HG03139 (cell line): Measurements from ENCODE around the gene MGLL.
A peak's percentile ranks its signal among the peaks of the same experiment; 100 is the strongest.
"Not testable (repeated sequence)": the region's sequence is repeated elsewhere in the genome, so short reads cannot be mapped to it uniquely, and the experiment has no call there.

ENCODE experiments used
- ATAC-seq: cut with Tn5 transposase; IDR thresholded peaks from one replicate; pipeline ENCODE4 v1.9.1; 2021; ENCODE audit not compliant: unreplicated experiment

MGLL gene

DNA sequence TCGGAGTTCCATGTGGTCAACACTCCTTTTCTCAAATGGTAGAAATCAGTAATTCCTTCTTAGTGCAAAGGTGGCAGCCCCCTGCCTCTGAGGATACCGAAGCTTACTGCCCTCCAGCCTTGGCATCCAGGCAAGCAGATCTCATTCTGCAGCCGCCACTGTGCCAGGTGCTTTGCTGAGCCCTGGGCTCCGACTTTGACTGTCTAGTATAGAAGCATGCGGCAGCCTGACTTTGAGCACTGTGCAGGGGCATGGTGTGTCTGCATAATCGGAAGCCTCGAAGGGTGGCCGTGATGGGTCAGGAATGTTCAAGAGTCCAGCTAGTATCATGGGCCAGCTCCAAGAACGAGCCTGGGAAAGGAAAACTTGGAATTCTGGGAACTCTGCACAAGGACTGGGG is 109.9 kb downstream of the MGLL start:
- ATAC-seq: no peak

- ATAC-seq: no peak
Measured at GRCh38 chr3:127711896-127712295, 110.4 kb downstream of the MGLL start.

GRCh38 chr3:127711021-127711695 is 111.2 kb downstream of the MGLL start:
- ATAC-seq: no peak

GRCh38 chr3:127710155-127710941 is 112.0 kb downstream of the MGLL start:
- ATAC-seq: no peak

DNA sequence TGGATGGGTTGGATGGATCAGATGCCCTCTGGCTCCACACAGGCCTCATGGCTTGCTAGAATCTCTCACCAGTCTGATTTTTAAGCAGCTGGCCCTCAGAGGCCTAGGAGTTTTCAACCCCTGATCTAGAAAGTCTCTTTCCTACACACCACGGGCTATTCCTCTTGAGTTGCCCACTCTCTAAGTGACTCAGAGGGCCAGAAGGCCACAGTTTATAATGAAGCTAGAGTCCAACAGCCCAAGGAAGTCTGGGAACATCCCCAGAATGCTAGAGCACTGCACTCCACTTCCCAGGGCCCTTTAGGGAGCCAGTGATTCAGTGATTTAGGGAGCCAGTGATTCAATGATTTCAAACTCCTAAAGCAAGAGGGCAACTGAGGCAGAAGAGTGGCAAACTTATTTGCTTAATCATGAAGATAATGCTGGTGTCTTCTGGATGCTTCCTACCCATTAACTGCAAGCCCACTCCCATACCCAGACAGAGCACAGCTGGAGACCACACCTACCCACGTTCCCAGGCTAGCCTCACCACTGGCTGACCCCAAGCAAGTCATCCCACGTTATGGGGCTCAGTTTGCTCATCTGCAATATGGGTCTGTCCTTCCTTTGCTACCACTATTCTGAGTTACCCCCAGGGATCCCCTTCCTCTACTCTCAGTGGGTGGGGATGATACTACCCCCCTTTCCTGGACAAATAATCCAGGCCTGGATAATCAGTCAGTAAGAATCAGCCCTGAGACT is 112.8 kb downstream of the MGLL start:
- ATAC-seq: no peak

DNA sequence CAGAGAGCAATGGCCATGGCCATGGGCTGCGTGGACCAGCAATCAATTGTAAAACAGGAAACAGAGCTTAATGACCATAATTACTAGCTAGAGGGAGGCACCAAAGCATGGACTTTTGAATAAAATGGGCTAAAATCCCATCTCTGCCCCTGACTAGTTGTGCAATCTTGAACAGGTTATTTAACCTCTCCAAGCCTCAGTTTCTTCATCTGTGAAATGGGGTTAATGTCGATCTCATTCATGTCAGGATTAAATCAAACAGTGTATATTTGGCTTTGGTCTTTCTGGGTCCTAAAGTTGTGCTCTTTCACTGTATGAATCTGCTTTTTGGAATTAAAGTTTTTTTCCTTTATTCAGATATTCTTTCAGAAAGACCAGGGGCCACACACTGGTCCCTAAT is 113.5 kb downstream of the MGLL start:
- no peak for ATAC-seq

GRCh38 chr3:127707851-127708411 is 114.4 kb downstream of the MGLL start:
- no peak for ATAC-seq

DNA sequence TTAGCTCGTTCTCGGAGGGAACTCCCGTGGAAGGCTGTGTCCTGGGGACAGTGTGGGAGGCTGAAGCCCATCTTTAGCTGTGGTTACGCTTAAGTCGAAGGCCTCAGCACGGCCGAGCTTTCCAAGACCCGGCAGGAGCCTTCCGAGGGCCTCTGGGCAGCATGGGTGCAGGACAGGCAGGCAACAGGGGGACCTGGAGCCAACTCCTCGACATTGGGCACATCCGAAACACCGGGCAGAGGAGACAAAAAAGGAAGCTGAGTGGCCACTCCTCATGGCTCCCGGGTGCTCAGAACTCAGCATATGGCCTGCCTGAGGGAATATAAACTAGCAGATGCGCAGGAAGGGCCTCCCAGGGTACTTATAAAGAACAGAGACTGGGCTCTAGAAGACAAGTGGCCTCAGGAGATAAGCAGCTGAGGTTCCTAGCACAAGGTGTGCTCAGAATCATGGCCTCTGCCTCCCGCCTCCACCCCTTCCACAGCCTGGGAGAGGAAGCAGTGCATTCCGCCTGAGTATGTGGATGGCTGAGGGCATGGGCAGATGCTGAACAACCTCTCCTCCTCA is 115.4 kb downstream of the MGLL start:
- ATAC-seq: no peak

DNA sequence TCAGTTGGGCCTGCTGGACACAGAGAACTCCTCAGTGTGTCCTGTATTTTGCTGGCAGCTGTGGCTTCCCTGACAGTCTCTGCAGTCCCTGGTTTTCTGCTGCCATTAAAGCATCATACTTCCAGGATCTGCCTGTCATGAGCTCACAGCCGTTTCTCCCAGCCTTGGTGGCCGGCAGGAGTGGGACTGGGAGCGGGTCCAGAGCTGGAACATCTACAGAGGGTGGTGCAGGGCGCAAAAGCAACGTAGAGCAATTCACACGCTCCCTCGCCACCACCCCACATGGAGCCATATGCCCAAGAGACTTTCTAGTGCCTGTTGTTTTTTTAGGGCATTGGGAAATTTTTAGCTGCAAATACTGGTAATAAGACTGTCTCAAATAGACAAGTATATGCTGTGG is 116.0 kb downstream of the MGLL start:
- no peak for ATAC-seq

DNA sequence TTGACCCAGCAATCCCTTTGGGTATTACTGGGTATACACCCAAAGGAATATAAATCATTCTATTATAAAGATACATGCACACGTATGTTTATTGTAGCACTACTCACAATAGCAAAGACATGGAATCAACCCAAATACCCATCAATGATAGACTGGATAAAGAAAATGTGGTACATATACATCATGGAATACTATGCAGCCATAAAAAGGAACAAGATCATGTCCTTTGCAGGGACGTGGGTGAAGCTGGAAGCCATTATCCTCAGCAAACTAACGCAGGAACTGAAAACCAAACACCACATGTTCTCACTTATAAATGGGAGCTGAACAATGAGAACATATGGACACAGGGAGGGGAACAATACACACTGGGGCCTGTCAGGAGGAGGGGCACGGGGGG is 117.5 kb downstream of the MGLL start:
- ATAC-seq: not testable (repeated sequence)

- ATAC-seq: no peak
Measured at GRCh38 chr3:127702151-127702578, 120.2 kb downstream of the MGLL start.

DNA sequence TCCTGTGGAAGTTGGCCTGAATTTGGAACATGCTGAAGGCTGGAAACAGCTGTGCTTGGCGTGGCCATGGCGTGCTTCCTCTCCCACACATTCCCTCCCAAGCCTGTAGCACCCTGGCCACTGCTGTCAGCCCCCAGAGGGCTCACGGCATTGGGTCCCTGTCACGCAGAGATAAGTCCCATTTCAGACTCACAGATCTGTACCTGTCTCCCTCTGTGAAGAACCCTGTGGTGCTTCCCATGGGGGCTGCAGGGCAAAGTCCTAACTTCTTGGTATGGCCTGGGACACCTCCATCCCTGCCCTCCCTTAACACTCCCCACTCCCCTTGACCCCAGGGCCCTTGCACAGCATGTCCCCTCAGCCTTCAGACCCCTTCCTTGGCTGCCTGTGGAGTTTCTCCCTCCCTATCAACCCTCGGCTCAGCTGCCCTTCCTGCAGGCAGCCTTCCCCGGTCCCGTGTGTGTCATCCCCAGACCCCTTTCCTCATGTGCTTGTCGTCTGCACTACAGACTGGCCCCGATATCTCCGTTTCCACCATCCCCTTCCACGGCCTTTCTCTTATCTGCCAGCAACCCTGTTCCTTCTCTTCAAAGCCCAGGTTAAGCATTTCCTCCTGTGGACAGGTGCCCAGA is 120.9 kb downstream of the MGLL start:
- no peak for ATAC-seq

- ATAC-seq: no peak
Measured at GRCh38 chr3:127700406-127700805, 121.9 kb downstream of the MGLL start.

DNA sequence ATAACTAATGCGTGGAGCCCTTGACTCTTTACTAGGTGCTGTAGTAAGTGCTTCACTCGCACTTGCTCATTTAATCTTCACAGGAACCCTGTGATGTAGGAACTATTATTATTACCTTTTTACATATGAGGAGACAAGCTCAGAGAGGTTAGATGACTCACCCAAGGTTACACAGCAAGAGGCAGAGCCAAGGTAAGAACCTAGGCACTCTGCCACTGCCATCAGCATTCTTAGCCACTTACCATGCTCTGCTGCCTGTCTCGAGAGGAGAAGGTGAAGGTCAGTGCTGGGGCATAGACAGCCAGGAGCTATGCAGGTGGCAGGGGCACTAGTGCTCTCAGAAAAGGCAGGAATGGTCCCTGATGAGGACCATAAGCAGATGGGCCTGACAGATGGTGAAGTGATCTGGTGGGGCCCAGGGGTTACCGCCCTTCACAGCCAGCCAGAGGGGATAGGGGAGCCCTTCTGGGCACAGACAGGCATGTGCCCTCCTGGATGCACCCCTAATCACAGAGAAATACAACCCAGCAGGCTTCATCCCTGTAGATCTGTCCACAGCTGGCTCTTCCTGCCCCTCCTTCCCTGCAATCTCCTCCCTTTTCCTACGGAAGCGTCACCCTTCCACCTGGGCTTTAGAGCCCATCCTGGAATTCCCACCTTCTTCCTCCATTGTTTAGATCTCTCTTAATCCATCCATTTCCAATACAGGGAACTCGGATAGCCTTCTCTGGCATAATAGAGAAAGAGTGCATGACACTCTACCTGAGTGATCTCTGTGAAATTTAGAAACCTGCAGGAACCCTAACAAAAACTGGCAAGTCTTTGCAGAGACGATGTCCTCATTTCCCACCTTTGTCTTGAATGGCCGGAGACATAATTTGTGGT is 122.7 kb downstream of the MGLL start:
- no peak for ATAC-seq

- ATAC-seq: no peak
Measured at GRCh38 chr3:127698691-127699415, 123.5 kb downstream of the MGLL start.

- no peak for ATAC-seq
Measured at GRCh38 chr3:127698286-127698685, 124.0 kb downstream of the MGLL start.

DNA sequence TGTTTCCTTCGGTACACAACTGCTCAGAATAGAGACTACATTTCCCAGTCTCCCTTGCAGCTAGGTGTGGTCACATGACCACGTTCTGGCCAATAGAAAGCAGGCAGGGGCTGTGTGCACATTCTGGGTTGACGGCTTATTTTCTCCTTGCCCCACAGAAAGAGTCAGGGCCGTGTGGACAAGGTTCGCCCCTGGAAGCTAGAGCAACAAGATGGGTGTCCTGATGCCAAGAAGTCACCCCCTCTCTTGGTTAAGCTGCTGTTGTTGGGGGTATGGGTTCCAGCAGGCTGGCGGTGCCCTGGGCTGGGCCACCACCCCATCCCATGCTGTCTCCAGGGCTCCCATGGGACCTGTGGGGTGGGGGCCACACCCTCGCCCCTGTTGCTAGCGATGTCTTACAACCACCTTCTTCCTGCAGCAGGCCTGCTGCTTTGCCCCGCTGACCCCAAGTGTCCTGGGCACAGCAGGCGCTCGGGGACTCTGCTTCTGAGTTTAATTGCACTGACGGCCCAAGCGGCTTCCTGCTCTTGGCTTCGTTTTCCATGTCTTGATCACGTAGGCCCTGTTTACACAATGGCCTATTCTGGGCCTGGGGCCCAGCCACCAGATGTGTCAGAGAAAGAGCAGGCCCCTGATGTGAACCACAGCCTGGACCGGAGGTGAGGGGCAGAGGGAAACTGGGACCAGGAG is 124.6 kb downstream of the MGLL start:
- ATAC-seq: peak; percentile 61

DNA sequence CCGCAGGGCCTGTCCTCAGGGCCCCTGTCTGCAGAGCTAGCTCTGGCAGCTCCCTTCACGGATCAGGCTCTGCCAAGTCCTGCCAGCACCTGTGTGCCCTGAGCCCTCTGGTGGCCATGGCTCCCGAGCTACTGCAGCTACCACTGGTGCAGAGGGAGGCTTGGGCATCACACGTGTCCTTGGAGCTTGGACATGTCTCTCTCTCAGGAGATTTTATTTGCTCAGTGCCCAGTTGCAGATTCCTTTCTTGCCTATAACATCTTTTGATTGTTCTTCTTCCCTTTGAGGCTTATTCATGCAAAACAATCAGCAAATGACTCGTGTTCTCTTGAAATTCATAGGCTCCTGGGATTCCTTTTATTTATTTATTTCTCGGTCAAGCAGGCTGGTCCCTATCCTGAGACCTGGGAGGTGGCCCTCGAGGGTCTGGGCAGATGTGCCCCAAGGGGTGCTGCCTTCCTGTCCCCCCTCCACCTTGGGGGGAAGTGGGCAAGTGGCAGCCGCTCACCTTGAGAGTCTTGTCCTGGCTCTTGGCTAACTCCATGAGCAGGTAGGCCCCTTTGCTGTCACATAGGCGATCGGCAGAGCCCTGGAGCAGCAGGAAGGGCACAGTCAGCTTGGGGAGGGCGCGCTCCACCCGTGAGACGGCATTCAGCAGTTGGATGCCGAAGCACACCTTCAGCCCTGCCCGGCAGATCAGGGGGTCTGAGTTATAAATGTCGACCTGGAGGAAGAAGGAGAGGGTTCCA is 127.7 kb downstream of the MGLL start:
- ATAC-seq: no peak
